Measurements from ENCODE around the gene PDE7B.

Gene PDE7B

DNA sequence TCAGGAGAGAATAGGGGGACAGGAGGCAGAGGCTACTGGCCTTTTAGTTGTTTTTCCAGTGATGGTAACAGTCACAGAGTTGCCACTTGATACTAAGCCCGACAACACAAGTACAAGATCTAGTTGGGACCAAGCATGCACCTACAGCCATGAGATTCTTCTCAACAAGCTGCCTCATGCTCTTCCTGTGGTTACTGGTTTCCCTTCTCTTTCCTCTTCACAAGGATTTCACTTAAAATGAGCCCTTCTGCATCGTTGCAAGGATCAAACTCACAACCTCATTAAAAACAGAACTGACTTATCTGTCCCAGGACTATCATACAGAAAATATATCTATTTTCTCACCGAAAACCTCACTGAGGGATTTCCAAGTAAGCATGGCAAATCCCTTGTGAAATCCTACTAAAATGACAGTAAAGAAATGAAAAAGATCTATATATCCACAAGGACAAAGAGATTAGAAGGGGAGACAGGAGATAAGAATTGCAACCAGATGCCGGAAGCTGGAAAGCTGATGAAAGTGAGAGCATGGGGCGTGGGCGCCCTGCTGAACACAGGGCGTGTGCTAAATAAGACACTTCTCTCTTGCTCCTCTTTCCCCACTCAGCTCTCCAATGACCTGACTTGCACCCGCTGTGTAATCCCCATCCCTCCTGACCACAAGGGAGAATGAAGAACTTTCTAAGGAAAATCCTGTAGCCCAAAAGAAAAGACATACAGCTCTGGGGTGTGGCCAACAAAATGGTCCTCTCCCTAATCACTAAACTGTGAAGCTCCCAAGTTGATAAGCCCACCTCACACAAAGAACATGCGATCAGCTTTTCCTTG is 385.2 kb downstream of the PDE7B start:
- Mint-ChIP-seq H3K36me3 (ENCODE audit: low read depth) (peaks cover 52% of the 10 kb centered on the region), H3K27ac (no peak overlapping the region), H3K4me1 (peaks cover 5% of the 10 kb centered on the region), H3K4me3 (no peak overlapping the region), H3K9me3 (no peaks in the 10 kb centered on the region), H3K27me3 (no peaks in the 10 kb centered on the region)
- DNase-seq (no peak), ATAC-seq (no peak)

DNA sequence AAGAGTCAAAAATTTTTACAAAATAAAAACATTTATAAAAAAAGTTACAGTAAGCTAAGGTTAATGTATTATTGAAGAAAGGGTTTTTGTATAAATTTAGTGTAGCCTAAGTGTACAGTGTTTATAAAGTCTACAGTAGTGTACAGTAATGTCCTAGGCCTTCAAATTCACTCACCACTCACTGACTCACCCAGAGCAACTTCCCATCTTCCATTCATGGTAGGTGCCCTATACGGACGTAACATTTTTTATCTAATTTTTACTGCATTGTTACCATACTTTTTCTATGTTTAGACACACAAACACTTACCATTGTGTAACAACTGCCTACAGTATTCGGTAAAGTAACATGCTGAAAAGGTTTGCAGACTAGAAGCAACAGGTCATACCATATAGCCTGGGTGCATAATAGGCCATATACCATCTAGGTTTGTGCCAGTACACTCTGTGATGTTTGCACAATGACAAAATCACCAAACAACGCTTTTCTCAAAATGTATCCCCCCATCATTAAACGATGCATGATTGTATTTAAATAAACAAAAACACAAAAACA is 392.6 kb downstream of the PDE7B start:
- H3K9me3 Mint-ChIP-seq, result no peaks in the 10 kb centered on the region
- peaks cover 9% of the 10 kb centered on the region for H3K4me1 Mint-ChIP-seq
- H3K4me3 Mint-ChIP-seq, result no peak overlapping the region
- no peaks in the 10 kb centered on the region for H3K27me3 Mint-ChIP-seq
- DNase-seq (no peak), ATAC-seq (no peak)
- no peak overlapping the region for H3K27ac Mint-ChIP-seq
- peaks cover 61% of the 10 kb centered on the region for H3K36me3 Mint-ChIP-seq (ENCODE audit: low read depth)
